NCI-H2227 (cell line): Measurements from ENCODE around the gene CLIP1.
"Not testable (repeated sequence)": the region's sequence is repeated elsewhere in the genome, so short reads cannot be mapped to it uniquely, and the experiment has no call there.

Source experiments
- DNase-seq: peaks from one replicate; lab custom pipeline; 2025; ENCODE audit not compliant: unreplicated experiment; lab: John Stamatoyannopoulos, UW

Gene CLIP1

GRCh38 chr12:122399254-122399591 lies 23.2 kb downstream of the CLIP1 start:
- DNase-seq: no peak

- DNase-seq: not testable (repeated sequence)
Measured at GRCh38 chr12:122397981-122398380, 24.5 kb downstream of the CLIP1 start.

- DNase-seq: no peak
Measured at GRCh38 chr12:122395319-122395718, 27.1 kb downstream of the CLIP1 start.

- DNase-seq: no peak
Measured at GRCh38 chr12:122394626-122395194, 27.8 kb downstream of the CLIP1 start.

- DNase-seq: no peak
Measured at GRCh38 chr12:122393817-122394216, 28.7 kb downstream of the CLIP1 start.

GRCh38 chr12:122392411-122392810 lies 30.1 kb downstream of the CLIP1 start:
- no peak for DNase-seq

- no peak for DNase-seq
Measured at GRCh38 chr12:122389677-122390076, 32.8 kb downstream of the CLIP1 start.

- no peak for DNase-seq
Measured at GRCh38 chr12:122387887-122388286, 34.6 kb downstream of the CLIP1 start.

- no peak for DNase-seq
Measured at GRCh38 chr12:122385171-122386016, 37.1 kb downstream of the CLIP1 start.

GRCh38 chr12:122382919-122383350 lies 39.5 kb downstream of the CLIP1 start:
- no peak for DNase-seq

GRCh38 chr12:122381021-122381420 lies 41.4 kb downstream of the CLIP1 start:
- DNase-seq: no peak

GRCh38 chr12:122376751-122377150 lies 45.7 kb downstream of the CLIP1 start:
- DNase-seq: not testable (repeated sequence)

- DNase-seq: no peak
Measured at GRCh38 chr12:122374707-122375106, 47.8 kb downstream of the CLIP1 start.

GRCh38 chr12:122371475-122372045 lies 50.9 kb downstream of the CLIP1 start:
- no peak for DNase-seq

- peak; percentile 80 for DNase-seq
Measured at GRCh38 chr12:122368361-122369073, 54.0 kb downstream of the CLIP1 start.

GRCh38 chr12:122367632-122368031 lies 54.8 kb downstream of the CLIP1 start:
- not testable (repeated sequence) for DNase-seq

- peak; percentile 17 for DNase-seq
Measured at GRCh38 chr12:122366685-122367475, 55.6 kb downstream of the CLIP1 start.

GRCh38 chr12:122365226-122365625 lies 57.2 kb downstream of the CLIP1 start:
- DNase-seq: not testable (repeated sequence)

- no peak for DNase-seq
Measured at GRCh38 chr12:122363782-122364181, 58.7 kb downstream of the CLIP1 start.

GRCh38 chr12:122362755-122363154 lies 59.7 kb downstream of the CLIP1 start:
- no peak for DNase-seq

- DNase-seq: not testable (repeated sequence)
Measured at GRCh38 chr12:122358403-122358802, 64.1 kb downstream of the CLIP1 start.
